Activated gamma-delta T cell (primary cell): ENCODE data around the gene CELSR1.

Experiments
- DNase-seq: peaks from one replicate; lab custom pipeline; 2025; lab: John Stamatoyannopoulos, UW

CELSR1 gene

DNA sequence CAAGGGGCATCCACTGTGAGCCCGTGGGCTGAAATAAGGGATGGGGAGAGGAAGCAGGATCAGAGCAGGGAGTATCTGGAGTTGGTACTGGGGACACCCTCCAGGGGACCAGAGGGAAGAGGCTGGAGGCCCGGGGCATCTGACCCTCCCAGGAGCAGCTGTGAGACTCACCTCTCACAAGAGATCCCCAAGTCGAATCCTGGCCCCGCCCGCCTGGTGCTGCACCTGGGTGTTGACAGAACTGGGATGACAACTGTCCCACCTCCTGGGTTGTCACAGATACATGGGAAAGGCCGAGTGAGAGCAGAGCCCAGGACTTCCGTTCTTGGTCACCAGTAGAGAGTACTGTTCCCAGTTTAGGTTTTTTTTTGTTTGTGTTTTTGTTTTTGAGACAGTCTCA, 78.9 kb downstream of the CELSR1 start:
- DNase-seq, result no peak

DNA sequence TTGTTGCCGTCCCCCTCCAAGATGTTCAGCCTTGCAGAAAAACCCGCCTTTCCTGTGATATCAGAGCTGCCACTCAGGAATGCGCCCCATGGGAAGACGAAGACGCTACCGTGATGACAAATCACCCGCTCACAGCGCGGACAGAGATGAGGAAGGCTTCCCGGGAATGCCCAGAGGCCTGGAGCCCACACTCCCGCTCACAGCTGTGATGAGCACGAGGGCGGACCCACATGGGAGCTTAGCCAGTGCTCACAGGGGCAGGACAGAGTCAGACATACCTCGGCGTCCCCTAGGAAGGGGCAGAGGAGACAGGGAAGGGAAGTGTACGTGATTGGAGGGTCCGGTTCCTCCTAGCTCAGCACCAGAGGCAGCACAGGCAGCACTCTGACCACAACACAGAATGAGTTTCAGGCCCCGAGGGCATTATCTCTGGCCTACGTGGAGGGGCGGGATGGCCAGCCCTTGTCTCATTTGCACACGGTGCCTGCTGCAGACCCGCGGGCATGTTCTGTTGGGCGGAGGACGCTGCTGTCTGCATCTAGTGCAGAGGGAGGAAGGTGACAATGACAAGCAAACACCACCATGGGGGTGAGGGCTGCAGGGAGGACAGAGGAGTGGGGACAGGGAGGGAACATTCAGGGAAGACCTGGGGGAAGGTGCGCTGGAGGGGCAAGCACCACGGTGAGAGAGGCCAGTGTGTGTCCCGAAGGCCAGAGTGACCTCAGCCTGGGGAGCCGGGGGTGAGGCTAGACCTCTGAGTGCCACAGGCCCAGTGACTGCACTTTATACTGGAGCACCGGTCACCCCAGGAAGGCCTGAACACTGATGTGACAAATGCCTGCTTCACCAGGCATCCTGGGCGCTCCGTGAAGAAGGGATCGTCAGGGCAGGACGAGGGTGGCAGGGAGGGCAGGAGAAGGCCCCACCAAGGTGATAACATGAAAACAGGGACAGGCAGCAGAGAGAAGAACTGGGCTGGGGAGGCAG, 79.6 kb downstream of the CELSR1 start:
- DNase-seq, result no peak

DNA sequence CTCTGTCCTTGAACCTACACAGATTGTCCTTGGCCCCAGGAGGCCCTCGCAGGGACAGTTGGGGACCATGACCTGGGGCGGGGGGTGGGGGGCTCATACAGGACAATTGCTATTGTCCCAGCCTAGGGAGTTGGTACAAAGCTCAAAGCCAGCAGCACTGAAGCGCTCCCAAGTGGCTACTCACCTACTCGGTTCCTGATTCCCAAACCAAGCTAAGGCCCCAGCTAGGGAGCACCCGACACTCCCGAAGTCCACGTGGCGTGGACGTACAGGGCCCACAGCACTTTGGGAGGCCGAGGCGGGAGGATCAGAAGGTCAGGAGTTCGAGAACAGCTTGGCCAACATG, 80.6 kb downstream of the CELSR1 start:
- no peak for DNase-seq

DNA sequence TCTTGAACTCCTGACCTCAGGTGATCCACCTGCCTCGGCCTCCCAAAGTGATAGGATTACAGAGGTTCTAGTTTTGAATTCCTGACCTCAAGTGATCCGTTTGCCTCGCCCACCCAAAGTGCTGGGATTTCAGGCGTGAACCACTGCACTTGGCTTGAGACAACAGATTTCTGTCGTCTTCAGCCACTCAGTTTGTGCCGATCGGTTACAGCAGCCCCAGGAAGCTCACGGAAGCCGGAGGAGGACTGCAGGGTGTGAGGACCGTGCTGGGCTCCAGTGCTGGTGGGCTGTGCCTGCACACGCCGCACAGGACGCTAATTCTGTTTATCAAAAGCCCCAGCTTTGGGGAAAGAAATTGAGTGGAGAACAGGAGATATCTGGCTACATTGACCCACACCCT, 82.0 kb downstream of the CELSR1 start:
- no peak for DNase-seq

DNA sequence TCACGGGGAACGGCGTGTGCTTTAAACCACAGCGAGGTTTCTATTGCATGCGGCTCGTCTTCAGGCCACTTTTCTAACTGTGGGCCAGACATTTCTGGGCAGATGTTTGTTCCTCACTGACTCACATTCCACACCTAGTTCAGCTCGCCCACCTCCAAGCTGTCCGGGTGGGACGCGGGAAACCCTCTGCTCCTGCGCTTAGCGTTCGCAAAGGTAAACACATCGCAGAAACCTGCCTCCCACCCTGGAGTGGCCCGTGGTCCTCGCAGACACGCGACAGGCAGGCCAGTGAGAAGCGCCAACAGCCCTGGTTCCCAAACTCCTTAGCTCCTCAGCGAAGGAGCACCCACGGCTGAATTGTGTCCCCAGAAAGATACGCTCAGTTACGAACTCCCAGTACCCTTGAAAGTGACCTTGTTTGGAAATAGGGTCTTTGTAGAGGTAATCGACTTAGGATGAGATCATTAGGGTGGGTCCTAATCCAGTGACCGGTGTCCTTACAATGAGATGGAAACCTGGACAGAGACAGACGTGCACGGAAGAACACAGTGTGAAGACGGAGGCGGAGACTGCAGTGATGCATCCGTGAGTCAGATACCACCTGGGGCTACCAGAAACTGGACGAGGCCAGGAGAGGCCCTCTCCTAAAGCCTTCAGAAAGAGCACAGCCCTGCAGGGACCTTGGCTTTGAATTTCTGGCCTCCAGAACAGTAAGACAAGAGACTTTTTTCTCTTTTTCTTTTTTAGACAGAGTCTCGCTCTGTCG, 82.7 kb downstream of the CELSR1 start:
- no peak for DNase-seq

DNA sequence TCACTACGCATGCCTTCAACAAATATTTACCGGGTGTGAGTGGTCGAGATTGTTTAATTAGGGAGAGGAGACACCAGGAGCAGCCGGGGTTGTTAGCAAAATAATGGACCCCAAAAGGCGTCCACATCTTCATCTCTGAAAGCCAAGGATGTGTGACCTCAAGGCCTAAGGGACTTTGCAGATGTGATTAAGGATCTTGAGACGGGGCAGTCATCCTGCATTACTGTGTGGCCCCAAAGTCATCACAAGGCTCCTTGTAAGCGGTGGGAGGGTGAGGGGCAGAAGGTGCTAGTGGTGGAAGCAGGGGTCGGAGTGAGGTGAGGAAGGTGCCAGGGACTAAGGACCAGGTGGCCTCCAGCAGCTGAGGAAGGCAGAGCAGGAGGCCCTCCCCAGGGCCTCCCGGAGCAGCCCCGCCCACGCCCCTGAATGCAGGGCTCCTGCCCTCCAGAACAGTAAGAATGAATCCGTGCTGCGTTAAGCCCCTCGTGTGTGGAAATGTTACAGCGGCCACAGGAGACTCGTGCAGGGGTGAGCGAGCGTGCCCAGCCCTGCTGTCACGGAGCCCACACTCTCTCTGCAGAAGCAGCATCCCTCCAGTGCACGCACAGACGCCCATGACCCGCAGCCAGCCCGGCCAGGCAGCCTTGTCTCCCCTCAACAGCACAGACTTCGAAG, 83.5 kb downstream of the CELSR1 start:
- no peak for DNase-seq

DNA sequence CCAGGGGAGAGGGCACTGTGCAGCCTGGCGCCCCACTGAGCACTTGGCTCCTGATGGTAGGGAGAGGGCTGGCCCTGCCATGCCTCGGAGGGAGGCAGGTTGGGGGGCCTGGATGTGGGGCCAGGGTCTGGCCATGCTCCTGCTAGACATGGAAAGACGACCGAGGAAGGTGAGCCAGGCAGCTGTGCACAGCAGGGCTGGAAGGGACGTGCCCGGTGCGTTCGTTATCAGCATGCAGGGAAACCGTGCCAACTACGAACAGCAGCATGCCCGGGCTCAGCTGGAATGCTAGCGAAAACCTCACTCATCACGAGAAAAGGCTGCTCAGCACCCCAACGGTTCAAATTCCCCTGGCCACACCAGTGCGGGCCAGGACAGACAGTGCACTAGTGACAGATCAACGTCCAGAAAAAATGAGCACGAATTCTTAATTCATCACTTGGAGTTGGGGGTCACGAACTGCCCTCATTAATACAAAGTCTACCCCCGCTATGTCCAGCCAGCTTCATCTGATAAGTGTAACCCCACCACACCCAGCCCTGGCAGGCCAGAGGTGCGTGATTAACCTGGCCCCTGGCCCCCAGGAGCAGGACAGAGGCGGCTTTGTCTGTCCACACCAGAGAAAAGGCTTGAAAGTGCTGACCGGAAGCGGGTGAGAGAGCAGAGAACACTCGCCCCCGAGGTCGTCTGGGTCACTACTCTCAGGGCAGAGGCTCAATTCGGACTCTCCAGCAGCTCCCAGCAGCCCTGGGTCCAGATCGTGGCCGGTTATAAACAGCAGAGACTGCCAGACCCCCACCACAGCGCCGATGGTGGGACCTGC, 84.2 kb downstream of the CELSR1 start:
- DNase-seq, result no peak

DNA sequence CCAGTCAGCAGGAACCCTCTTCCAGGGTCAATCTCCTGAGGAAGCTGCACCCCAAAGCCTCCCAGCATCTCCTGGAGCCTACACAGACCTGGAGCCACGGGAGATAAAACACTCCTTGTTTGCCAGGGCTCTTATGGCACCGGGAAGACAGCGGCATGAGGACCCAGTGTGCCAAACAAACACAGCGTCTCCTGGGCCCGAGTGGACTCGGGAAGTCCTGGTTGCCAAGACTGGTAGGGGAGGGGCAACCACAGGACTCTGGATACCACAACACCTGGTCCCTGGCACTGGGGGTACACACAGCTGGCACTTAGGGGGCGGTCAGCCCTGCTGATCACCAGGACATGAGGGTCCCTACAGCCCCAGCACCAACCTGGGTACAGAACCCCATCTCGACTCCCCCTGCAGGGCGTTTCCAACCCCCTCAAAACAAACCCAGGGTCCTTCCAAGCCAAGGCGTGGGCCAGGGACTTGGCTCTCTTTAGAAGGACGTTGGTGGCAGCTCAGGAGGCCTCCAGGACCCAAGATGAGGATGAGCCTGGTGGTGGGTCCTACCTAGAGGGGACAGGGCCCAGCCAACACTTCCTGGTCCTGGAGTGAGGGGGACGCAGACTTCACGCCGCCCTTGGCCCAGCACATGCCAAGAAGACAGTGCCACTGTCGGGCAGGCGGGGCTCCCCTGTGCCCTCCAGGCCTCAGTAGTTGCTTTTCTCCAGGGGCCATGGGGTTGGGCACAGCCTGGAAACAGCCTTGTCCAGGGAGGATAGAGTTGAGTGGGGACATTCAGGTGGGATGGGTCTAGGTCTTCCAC, 85.0 kb downstream of the CELSR1 start:
- no peak for DNase-seq

DNA sequence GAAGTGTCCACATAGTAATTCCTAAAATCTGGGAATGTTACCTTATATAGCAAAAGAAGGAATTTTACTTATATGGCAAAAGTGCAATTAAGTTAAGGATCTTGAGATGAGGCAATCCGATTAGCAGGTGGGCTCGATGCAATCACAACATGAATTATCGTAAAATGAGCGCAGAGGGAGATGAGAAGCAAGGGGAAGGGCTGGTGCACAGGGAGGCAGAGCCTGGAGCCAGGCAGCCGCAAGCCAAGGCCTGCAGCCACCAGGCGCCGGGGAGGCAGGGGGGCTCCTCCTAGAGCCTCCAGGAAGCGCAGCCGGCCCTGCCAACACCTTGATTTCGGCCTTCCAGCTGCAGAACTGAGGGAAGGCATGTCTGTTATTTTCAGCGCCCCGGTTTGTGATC, 85.7 kb downstream of the CELSR1 start:
- DNase-seq, result no peak

DNA sequence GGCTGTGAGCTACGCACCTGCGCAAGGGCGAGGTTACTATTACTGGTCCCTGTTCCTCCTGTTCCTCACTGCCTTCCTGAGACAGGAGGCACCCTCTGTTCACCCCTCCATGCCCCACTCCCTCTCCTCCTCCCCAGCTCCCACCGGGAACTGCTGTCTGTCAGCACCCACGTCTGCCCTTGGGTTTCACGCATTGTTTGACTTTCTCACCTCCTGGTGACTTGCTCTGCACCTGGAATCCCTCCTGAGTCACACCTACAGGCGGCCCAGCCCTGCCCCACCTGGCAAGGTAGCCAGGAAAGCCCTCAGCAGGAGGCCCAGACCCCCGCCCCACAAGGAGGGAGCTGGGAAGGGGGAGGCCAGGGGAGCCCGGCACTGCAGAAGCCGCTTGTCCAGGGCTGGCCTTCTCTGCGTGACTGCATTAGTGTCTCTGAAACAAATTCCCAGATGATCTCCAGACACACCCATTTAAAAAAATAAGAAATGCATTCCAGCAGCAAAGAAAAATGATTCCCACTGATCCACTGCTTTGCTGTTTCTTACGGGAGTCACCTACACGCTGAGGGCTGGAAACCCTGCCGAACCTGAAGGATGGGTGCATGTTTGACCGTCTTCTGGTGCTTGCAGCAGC, 86.4 kb downstream of the CELSR1 start:
- DNase-seq, result no peak

DNA sequence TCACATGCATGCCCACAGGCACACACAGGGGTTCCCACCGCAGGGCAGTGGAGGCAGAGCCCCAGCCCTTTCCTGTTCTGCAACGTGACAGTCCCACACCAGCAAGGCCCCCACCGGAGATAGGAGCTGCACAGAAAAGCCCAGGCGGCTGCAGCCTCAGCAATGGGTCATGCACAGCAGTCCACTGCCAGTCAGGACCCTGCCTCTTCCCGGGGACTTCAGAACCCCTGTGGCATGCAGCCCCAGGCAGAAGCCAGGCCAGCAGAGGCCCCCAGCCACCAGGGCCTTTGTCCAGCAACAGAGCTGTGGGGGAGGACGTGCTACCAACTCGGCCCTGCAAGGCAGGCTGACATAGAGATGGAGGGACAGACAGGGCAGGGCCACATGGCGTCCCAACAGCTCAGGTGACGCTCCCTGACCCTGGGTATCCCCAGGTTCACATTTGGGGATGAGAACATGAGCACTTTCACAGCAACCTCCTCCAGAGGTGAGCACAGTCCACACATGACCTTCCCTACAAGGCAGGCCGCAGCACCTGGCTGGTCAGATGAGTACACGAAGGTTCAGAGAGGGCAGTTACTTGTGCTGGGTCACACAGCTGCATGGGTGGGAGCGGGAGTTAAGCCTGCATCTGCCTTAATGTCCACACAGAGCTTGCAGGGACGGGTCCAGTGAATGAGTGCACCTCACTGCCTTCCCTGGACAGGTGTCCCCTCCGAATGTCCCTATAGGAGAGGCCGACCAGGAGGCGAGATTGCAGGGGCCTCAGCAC, 87.3 kb downstream of the CELSR1 start:
- DNase-seq, result no peak

DNA sequence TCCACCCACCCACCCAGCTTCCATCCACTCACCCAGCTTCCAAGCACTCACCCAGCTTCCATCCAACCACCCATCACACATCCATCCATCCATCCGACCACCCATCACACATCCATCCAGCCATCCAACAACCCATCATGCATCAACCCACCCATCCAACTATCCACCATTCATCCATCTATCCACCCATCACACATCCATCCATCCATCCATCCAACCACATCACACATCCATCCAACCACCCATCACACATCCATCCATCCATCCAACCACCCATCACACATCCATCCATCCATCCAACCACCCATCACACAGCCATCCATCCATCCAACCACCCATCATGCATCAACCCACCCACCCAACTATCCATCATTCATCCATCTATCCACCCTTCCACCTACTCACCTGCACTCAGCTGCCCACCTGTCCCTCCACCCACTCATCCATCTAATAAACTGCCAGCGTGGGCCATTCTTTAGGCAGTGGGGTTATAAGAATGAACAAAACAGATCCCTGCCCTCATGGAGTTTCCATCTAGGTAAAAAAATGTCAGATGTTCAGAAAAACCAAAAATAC, 88.2 kb downstream of the CELSR1 start:
- no peak for DNase-seq

DNA sequence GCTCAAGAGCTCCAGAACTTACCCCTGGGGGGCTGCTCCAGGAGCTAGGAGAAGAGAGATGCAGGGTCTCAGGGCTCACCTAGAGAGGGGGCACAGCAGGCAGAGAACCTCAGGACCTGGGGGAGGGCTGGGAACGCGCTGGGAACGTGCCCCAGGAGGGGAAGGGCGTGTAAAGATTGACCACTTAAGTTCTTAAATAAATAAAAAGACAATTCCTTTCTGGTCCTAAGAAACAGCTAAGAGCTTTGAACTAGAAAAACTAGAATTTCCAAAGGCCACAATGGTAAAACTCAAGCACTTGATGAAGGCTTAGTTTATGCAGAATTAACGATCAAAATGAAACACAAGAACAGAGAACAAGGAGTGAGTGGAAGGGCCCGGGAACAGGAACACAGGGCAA, 89.1 kb downstream of the CELSR1 start:
- DNase-seq, result no peak

DNA sequence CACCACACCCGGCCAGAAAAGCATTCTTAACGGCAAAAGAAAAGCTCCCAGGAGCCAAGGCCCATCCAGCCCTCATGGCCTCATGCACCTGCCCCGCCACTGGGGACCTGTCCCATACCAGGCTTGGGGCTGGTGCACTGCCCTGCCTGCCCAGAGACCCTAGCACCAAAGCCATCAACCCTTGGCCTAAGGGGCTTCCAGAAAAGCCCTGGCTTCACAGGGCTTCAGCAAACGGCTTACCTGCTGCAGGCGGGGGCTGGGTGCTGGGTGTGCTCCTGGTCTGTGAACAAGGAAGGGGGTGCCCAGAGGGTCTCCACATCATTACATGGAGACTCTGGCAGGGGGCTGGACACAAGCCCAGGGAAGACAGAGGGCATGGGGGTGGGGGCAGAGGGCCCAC, 89.5 kb downstream of the CELSR1 start:
- DNase-seq, result no peak

DNA sequence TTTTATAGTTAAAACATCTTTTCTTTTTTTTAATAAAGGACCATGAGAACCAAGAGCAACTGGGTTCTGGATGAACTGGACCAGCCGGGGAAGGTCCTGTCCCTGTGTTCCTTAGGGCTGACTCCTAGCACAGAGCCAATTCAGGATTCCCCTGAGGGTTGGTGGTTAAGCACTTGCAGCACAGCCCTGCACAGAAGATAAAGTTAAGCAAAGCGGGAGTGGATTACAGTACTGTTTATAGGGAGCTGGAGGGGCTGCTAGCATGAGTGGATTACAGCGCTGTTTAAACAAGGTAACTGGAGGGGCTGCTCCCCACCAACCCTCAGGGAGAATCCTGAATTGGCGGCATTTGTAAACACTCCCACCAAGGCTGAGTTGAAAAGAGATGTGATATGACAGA, 90.6 kb downstream of the CELSR1 start:
- no peak for DNase-seq

DNA sequence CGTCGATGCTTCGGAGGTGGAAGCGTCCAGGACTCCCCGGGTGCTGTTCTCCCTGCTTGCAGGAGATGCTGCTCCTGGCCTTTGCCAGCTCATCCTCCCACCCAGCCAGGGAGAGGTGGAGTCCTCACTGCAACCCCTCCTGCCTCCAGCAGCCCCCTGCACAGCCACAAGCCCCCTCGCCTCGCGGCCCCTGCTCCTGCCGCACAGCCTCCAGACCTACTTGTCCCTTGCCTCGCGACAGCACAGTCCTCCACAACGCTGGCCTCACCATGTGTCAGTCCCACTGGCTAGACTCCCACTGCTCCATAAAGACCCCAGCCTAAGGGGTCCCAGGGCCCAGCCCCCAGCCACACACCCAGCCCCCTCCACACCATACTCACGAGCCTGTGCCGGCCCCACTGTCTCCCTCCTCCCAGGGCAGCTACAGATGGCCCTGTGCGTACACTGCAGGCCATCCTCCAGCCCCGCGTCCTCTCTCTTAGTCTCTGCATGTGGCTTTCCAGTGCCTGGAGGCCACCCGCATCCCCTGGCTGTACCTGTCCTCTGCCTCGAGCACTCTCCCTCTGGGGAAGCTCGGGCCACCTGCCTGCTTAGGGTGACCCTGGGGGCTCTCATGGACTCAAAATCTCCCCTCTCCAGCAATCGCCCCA, 91.5 kb downstream of the CELSR1 start:
- DNase-seq, result no peak

DNA sequence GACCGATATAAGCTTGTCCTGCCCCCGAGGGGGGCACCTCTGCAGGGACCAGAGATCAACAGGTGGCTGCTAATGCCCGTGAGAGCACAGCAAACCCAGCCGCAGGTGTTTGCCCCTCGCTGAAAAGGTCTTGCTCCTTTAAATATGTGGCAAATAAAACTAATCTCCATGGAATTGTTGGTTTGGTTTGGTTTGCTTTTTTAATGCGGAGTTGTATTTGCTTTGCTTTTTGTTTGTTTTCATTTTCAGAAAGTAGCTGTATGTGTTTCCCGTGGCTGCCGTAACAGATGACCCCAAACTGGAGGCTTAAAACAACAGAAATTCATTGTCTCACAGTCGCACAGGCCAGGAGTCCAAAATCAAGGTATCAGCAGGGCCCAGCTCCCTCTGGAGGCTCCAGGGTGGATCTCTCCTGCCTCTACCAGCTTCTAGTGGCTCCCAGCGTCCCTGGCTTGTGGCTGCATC, 93.0 kb downstream of the CELSR1 start:
- DNase-seq, result no peak

DNA sequence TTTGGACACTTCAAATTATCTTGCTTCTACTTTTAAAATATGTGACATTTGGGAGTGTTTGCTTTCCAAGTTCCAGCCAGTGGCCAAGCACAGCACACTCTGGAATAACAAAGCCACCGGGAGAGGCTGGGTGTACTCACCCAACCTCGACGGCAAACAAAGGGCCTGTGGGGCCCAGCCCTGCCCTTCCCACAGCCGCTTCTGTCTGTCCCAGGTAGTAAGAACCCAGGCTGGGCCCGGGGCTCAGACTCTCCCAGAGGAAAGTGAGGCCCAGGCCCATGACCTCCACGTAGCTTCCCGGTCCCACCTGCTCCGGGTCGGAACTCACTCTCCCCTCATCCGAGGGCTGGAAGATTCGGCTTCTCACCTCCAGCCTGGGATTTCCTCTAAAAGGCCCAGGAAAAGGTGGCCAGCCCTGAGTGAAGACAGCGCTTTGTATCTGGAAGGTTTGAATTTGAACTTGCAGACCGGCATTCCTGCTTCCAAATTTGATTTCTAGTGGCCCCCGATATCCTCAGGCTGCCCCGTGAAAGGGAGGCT, 93.5 kb downstream of the CELSR1 start:
- DNase-seq, result no peak
